WTC11 (cell line): ENCODE data around the gene GRPEL2.

Experiments used
- NFYB ChIP-seq: sonication (generic); formaldehyde crosslinking; conservative IDR thresholded peaks from 2 replicates; pipeline ENCODE4 v1.8.0; 2022; ENCODE audit warnings: low read depth, missing genetic modification reagents
- NR2C2 ChIP-seq: sonication (generic); formaldehyde crosslinking; IDR thresholded peaks from 2 replicates; pipeline ENCODE4 v1.8.0; 2022; ENCODE audit warnings: mild to moderate bottlenecking, missing genetic modification reagents
- TEAD4 ChIP-seq: sonication (generic); formaldehyde crosslinking; IDR thresholded peaks from 2 replicates; pipeline ENCODE4 v1.8.0; 2022; ENCODE audit warnings: mild to moderate bottlenecking, missing genetic modification reagents
- TF ChIP-seq, protein P1 (sequence below): sonication (generic); formaldehyde crosslinking; conservative IDR thresholded peaks from 2 replicates; pipeline ENCODE4 v1.8.1; 2022; ENCODE audit warnings: mild to moderate bottlenecking, missing genetic modification reagents
- TF ChIP-seq, protein P2 (sequence below): fragments of 200-600 bp; IDR thresholded peaks from 2 replicates; pipeline ENCODE4 v1.8.0; 2022; ENCODE audit warnings: antibody characterized with exemption

DNA sequence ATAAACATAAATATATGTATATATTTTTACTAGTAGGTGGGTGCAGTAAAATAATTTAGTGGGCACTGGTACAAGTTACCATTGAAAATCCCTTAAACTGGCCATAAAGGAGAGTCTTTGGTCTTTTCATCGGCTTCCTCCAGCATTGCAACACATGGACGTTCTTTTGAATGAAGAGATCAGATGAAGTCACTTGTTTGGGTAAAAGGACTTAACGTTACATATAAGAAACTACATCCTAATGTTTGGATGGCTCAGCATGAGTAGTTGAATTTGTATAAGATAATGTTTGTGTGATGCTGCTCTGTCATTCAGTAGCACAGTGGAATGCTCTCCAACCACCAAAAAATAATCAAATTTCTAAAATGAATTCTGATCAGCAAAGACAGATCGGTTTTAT is 42.1 kb upstream of the GRPEL2 start:
- no peak for TF ChIP-seq TEAD4
- no peak for TF ChIP-seq NFYB (CRISPR knock-in tag)
- TF ChIP-seq, protein P1, sequence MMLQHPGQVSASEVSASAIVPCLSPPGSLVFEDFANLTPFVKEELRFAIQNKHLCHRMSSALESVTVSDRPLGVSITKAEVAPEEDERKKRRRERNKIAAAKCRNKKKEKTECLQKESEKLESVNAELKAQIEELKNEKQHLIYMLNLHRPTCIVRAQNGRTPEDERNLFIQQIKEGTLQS (CRISPR knock-in tag): no peak
- TF ChIP-seq, protein P2, sequence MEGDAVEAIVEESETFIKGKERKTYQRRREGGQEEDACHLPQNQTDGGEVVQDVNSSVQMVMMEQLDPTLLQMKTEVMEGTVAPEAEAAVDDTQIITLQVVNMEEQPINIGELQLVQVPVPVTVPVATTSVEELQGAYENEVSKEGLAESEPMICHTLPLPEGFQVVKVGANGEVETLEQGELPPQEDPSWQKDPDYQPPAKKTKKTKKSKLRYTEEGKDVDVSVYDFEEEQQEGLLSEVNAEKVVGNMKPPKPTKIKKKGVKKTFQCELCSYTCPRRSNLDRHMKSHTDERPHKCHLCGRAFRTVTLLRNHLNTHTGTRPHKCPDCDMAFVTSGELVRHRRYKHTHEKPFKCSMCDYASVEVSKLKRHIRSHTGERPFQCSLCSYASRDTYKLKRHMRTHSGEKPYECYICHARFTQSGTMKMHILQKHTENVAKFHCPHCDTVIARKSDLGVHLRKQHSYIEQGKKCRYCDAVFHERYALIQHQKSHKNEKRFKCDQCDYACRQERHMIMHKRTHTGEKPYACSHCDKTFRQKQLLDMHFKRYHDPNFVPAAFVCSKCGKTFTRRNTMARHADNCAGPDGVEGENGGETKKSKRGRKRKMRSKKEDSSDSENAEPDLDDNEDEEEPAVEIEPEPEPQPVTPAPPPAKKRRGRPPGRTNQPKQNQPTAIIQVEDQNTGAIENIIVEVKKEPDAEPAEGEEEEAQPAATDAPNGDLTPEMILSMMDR: no peak
- no peak for TF ChIP-seq NR2C2 (CRISPR knock-in tag)
